DMS114 treated with DMSO at 0.1 percent for 48 hours (cell line): ENCODE results near the gene CLASP1.
A peak's percentile ranks its signal among the peaks of the same experiment; 100 is the strongest.
"Not testable (repeated sequence)": the region's sequence is repeated elsewhere in the genome, so short reads cannot be mapped to it uniquely, and the experiment has no call there.

Experiments
- DNase-seq: peaks from one replicate; lab custom pipeline; 2025; ENCODE audit not compliant: unreplicated experiment; lab: John Stamatoyannopoulos, UW

Gene CLASP1

GRCh38 chr2:121617042-121617599 is 32.1 kb downstream of the CLASP1 start:
- DNase-seq = no peak

- DNase-seq = no peak
Observed at GRCh38 chr2:121613774-121614173, 35.5 kb downstream of the CLASP1 start.

GRCh38 chr2:121613152-121613551 is 36.1 kb downstream of the CLASP1 start:
- DNase-seq = no peak

GRCh38 chr2:121611730-121612705 is 37.2 kb downstream of the CLASP1 start:
- DNase-seq = no peak

- DNase-seq = not testable (repeated sequence)
Observed at GRCh38 chr2:121611048-121611649, 38.1 kb downstream of the CLASP1 start.

GRCh38 chr2:121610487-121610874 is 38.8 kb downstream of the CLASP1 start:
- not testable (repeated sequence) for DNase-seq

- no peak for DNase-seq
Observed at GRCh38 chr2:121608967-121609366, 40.3 kb downstream of the CLASP1 start.

- DNase-seq = no peak
Observed at GRCh38 chr2:121608367-121608766, 40.9 kb downstream of the CLASP1 start.

- no peak for DNase-seq
Observed at GRCh38 chr2:121605820-121606733, 43.2 kb downstream of the CLASP1 start.

GRCh38 chr2:121603185-121603584 is 46.1 kb downstream of the CLASP1 start:
- DNase-seq = no peak

- no peak for DNase-seq
Observed at GRCh38 chr2:121599963-121600651, 49.2 kb downstream of the CLASP1 start.

- DNase-seq = no peak
Observed at GRCh38 chr2:121598087-121598486, 51.2 kb downstream of the CLASP1 start.

GRCh38 chr2:121596221-121597080 is 52.8 kb downstream of the CLASP1 start:
- peak; percentile 45 for DNase-seq

GRCh38 chr2:121595012-121595891 is 54.0 kb downstream of the CLASP1 start:
- DNase-seq = no peak

- DNase-seq = no peak
Observed at GRCh38 chr2:121591199-121591598, 58.1 kb downstream of the CLASP1 start.

- no peak for DNase-seq
Observed at GRCh38 chr2:121588357-121588756, 60.9 kb downstream of the CLASP1 start.

- no peak for DNase-seq
Observed at GRCh38 chr2:121587131-121587530, 62.1 kb downstream of the CLASP1 start.

GRCh38 chr2:121584741-121585140 is 64.5 kb downstream of the CLASP1 start:
- no peak for DNase-seq
